A549 (cell line): ENCODE results near the gene SLIT3. TPM values are rescaled to one million over a fixed set of nuclear protein-coding genes. Genes with fewer than 3 reads are reported as not detected.

ENCODE experiments used
- ATAC-seq, 2 experiments: fragments of 200-7000 bp in 1 of 2; fragments of >200 bp in 1 of 2; cut with Nextera tagmentation in 1 of 2; cut with Tn5 transposase in 1 of 2; 3 replicates each; pipeline versions ENCODE4 v1.8.0 to v1.9.1; 2018 to 2020; ENCODE audit warnings: mild to moderate bottlenecking in 1 of 2, moderate library complexity in 1 of 2
- CTCF ChIA-PET: fragments of 300-600 bp; sonication (Branson Sonifier 250); formaldehyde crosslinking; extraction: SDS; loops from one replicate; lab custom pipeline; 2021; ENCODE audit warnings: antibody characterized with exemption, inconsistent platforms; lab: Yijun Ruan, JAX
- POLR2A ChIA-PET: fragments of 350-600 bp; formaldehyde crosslinking; extraction: SDS; loops from one replicate; lab custom pipeline; 2021; ENCODE audit warnings: antibody characterized with exemption, inconsistent platforms; lab: Yijun Ruan, JAX
- DNase-seq, 2 experiments: peaks; one replicate each; pipeline versions ENCODE4 v3.0.0 to v3.0.0-alpha.2; 2011 to 2016; ENCODE audit warnings: low read depth in 1 of 2, low spot score in 1 of 2
- FAIRE-seq: peaks from 2 replicates; lab custom pipeline; 2011; peaks lifted over from hg19 to GRCh38; lab: Jason Lieb, UNC
- H3K27ac ChIP-seq, 2 experiments: fragments of >200 bp; sonication (Bioruptor Twin); formaldehyde crosslinking; 3 replicates each; pipeline ENCODE4 v1.5.1; 2016 to 2017
- H3K4me1 ChIP-seq: fragments of >200 bp; sonication (Bioruptor Twin); formaldehyde crosslinking; 3 replicates; pipeline ENCODE4 v1.6.1; 2016
- H3K4me2 ChIP-seq: fragments of >200 bp; sonication (Bioruptor Twin); formaldehyde crosslinking; 3 replicates; pipeline ENCODE4 v1.6.1; 2016
- H3K4me3 ChIP-seq: fragments of >200 bp; sonication (Bioruptor Twin); formaldehyde crosslinking; 3 replicates; pipeline ENCODE4 v1.5.1; 2016
- H3K9me3 ChIP-seq: fragments of >200 bp; sonication (Bioruptor Twin); formaldehyde crosslinking; 3 replicates; pipeline ENCODE4 v1.6.1; 2016
- ATOH8 ChIP-seq: fragments of 250-450 bp; sonication (Bioruptor Pico); IDR thresholded peaks from 2 replicates; pipeline ENCODE4 v1.5.0; 2020; ENCODE audit warnings: low read depth, mild to moderate bottlenecking, moderate library complexity
- BHLHE40 ChIP-seq: IDR thresholded peaks from 2 replicates; pipeline ENCODE4 v1.6.1; 2012; ENCODE audit warnings: low read depth, low read length, inconsistent platforms
- CBX8 ChIP-seq: fragments of 200-600 bp; sonication (generic); IDR thresholded peaks from 2 replicates; pipeline ENCODE4 v1.6.1; 2016
- CHD4 ChIP-seq: fragments of 200-600 bp; sonication (generic); IDR thresholded peaks from 2 replicates; pipeline ENCODE4 v1.6.1; 2016; ENCODE audit warnings: antibody characterized with exemption, mild to moderate bottlenecking, borderline replicate concordance
- E2F6 ChIP-seq: IDR thresholded peaks from 2 replicates; pipeline ENCODE4 v1.6.1; 2012; ENCODE audit warnings: low read depth, borderline replicate concordance
- ESRRA ChIP-seq: fragments of 150-350 bp; IDR thresholded peaks from 2 replicates; pipeline ENCODE4 v1.6.1; 2014; ENCODE audit warnings: mild to moderate bottlenecking, low read length, borderline replicate concordance
- FOSB ChIP-seq: fragments of 250-450 bp; sonication (Bioruptor Pico); IDR thresholded peaks from 2 replicates; pipeline ENCODE4 v1.5.0; 2020; ENCODE audit warnings: mild to moderate bottlenecking, moderate library complexity
- FOXS1 ChIP-seq: fragments of 250-450 bp; sonication (Bioruptor Pico); IDR thresholded peaks from 2 replicates; pipeline ENCODE4 v1.5.0; 2020; ENCODE audit warnings: mild to moderate bottlenecking, moderate library complexity
- GATA3 ChIP-seq: IDR thresholded peaks from 2 replicates; pipeline ENCODE4 v1.6.1; 2012; ENCODE audit warnings: borderline replicate concordance
- MAFK ChIP-seq: fragments of 450-650 bp; IDR thresholded peaks from 2 replicates; pipeline ENCODE4 v1.6.1; 2014; ENCODE audit not compliant: partially characterized antibody
- MAX ChIP-seq: IDR thresholded peaks from 2 replicates; pipeline ENCODE4 v1.6.1; 2012
- NFE2L2 ChIP-seq: fragments of 150-350 bp; conservative IDR thresholded peaks from 2 replicates; pipeline ENCODE4 v1.6.1; 2014; ENCODE audit warnings: low read length
- NR3C1 ChIP-seq: fragments of >200 bp; sonication (Bioruptor Twin); formaldehyde crosslinking; IDR thresholded peaks from 3 replicates; pipeline ENCODE4 v1.6.1; 2017
- PHF8 ChIP-seq: fragments of 200-600 bp; sonication (generic); IDR thresholded peaks from 2 replicates; pipeline ENCODE4 v1.6.1; 2016; ENCODE audit warnings: low read depth, mild to moderate bottlenecking, antibody characterized with exemption, moderate library complexity, borderline replicate concordance
- POLR2AphosphoS2 ChIP-seq: conservative IDR thresholded peaks from 2 replicates; pipeline ENCODE4 v1.6.1; 2012; ENCODE audit warnings: low read length, improper control_type of control experiment, inconsistent platforms
- RARB ChIP-seq: fragments of 250-450 bp; sonication (Bioruptor Pico); IDR thresholded peaks from 2 replicates; pipeline ENCODE4 v1.8.0; 2021; ENCODE audit warnings: mild to moderate bottlenecking, moderate library complexity
- REST ChIP-seq: fragments of 200-600 bp; sonication (generic); IDR thresholded peaks from 2 replicates; pipeline ENCODE4 v1.6.1; 2016; ENCODE audit warnings: antibody characterized with exemption, mild to moderate bottlenecking, moderate library complexity
- RNF2 ChIP-seq: fragments of 200-600 bp; sonication (generic); IDR thresholded peaks from 2 replicates; pipeline ENCODE4 v1.6.1; 2016; ENCODE audit warnings: low read depth, mild to moderate bottlenecking, antibody characterized with exemption, moderate library complexity, borderline replicate concordance
- SMC3 ChIP-seq: fragments of >200 bp; sonication (Bioruptor Twin); formaldehyde crosslinking; IDR thresholded peaks from 3 replicates; pipeline ENCODE4 v1.6.1; 2018; ENCODE audit warnings: inconsistent platforms
- SREBF2 ChIP-seq: fragments of 450-650 bp; IDR thresholded peaks from 2 replicates; pipeline ENCODE4 v1.6.1; 2014; ENCODE audit warnings: mild to moderate bottlenecking, moderate library complexity
- TP53 ChIP-seq: fragments of 250-450 bp; sonication (Bioruptor Pico); IDR thresholded peaks from 2 replicates; pipeline ENCODE4 v1.5.0; 2021; ENCODE audit warnings: mild to moderate bottlenecking, moderate library complexity
- ZC3H11A ChIP-seq: fragments of 450-650 bp; IDR thresholded peaks from 2 replicates; pipeline ENCODE4 v1.6.1; 2014; ENCODE audit warnings: antibody characterized with exemption, mild to moderate bottlenecking
- ZSCAN20 ChIP-seq: fragments of 250-450 bp; sonication (Bioruptor Pico); IDR thresholded peaks from 2 replicates; pipeline ENCODE4 v1.8.0; 2022; ENCODE audit warnings: mild to moderate bottlenecking, moderate library complexity
- WGBS: methylation state at CpG from one replicate; pipeline ENCODE4 v1.1.6; 2017; ENCODE audit errors: missing lambda C conversion rate; 5-methylcytosine and 5-hydroxymethylcytosine counted together
- polyA plus RNA-seq, 4 experiments: library from polyadenylated mRNA; depleted of rRNA in 3 of 4; stranded (reverse); fragments of >200 nt; fragmentation: RNase III in 1 of 4; extraction: RNeasy Plus Mini Kit Qiagen cat#74134 plus additional on column Dnase treatment in 1 of 4; gene quantifications; 2 replicates in 3 of 4; 3 replicates in 1 of 4; pipeline ENCODE4 v1.2.3, GENCODE V29; 2011 to 2017

Gene SLIT3
- polyA plus RNA-seq, 2 of the 4 experiments (the other 2 are of a cell fraction), result 12.7 to 22.9 TPM

GRCh38 chr5:169253071-169253470, 47.9 kb downstream of the SLIT3 start:
- Histone ChIP-seq H3K4me2 (no peak overlapping the region), H3K4me3 (no peak overlapping the region), H3K4me1 (no peaks in the 10 kb centered on the region), H3K9me3 (no peaks in the 10 kb centered on the region), H3K27ac (no peak overlapping the region)
- TF ChIP-seq CBX8 (no peak), REST (no peak), TP53 (CRISPR knock-in tag) (no peak)
- ChIA-PET CTCF (interaction anchor here (1.2 to 1.6 kb wide), 2 partner anchors 19 to 573 kb away, joined by 3 read pairs; no protein-coding TSS in a partner anchor), POLR2A (no interaction called here)
- DNase-seq (no peak), ATAC-seq (no peak), FAIRE-seq (no peak)
- WGBS, result 93% methylated on average over 3 of the region's 3 CpGs

- H3K4me3 ChIP-seq, result no peak overlapping the region
- ATAC-seq (no peak), DNase-seq (no peak)
- CTCF ChIA-PET, result interaction anchor here (1.6 kb wide), 1 partner anchor 571 kb away, joined by 3 read pairs; no protein-coding TSS in a partner anchor
- H3K4me1 ChIP-seq, result no peaks in the 10 kb centered on the region
- TF ChIP-seq BHLHE40, result no peak
- no peak for TF ChIP-seq NR3C1
- no peak for TF ChIP-seq POLR2AphosphoS2
- TF ChIP-seq SREBF2, result no peak
- TF ChIP-seq, all 56 proteins: peak for 0
- Histone ChIP-seq H3K27ac (no peak overlapping the region), H3K4me2 (no peak overlapping the region), H3K9me3 (no peaks in the 10 kb centered on the region)
- WGBS, result 96% methylated on average over 8 of the region's 8 CpGs
- POLR2A ChIA-PET, result no interaction called here
- FAIRE-seq, result no peak
Observed at GRCh38 chr5:169251333-169252084, 49.4 kb downstream of the SLIT3 start.

GRCh38 chr5:169250887-169251286, 50.1 kb downstream of the SLIT3 start:
- Histone ChIP-seq H3K9me3 (no peaks in the 10 kb centered on the region), H3K4me2 (no peak overlapping the region), H3K27ac (no peak overlapping the region), H3K4me3 (no peak overlapping the region), H3K4me1 (no peaks in the 10 kb centered on the region)
- no peak for TF ChIP-seq ZSCAN20 (CRISPR knock-in tag)
- TF ChIP-seq CHD4, result no peak
- no peak for TF ChIP-seq GATA3
- TF ChIP-seq RARB (CRISPR knock-in tag), result no peak
- no peak for TF ChIP-seq SMC3
- no peak for TF ChIP-seq ZC3H11A
- no peak for TF ChIP-seq RNF2
- TF ChIP-seq ESRRA, result no peak
- no peak for TF ChIP-seq ATOH8
- no peak for TF ChIP-seq FOXS1 (CRISPR knock-in tag)
- TF ChIP-seq FOSB (CRISPR knock-in tag), result no peak
- TF ChIP-seq PHF8, result no peak
- TF ChIP-seq E2F6, result no peak
- TF ChIP-seq MAFK, result no peak
- no peak for TF ChIP-seq MAX
- TF ChIP-seq NFE2L2, result no peak
- 88% methylated on average over 4 of the region's 4 CpGs for WGBS
- no peak for FAIRE-seq
- no peak for DNase-seq
- ChIA-PET POLR2A (no interaction called here), CTCF (no interaction called here)
- no peak for ATAC-seq
